ENCODE measurements around the gene GGPS1.
"Not testable (repeated sequence)": the region's sequence is repeated elsewhere in the genome, so short reads cannot be mapped to it uniquely, and the experiment has no call there.

GGPS1 gene

GRCh38 chr1:235304549-235305451, 23.6 kb upstream of the GGPS1 start:
- no peak for DNase-seq (ENCODE audit: low spot score)

- no peak for DNase-seq (ENCODE audit: low spot score)
Measured at GRCh38 chr1:235307158-235308124, 20.9 kb upstream of the GGPS1 start.

GRCh38 chr1:235309206-235309605, 19.2 kb upstream of the GGPS1 start:
- not testable (repeated sequence) for DNase-seq (ENCODE audit: low spot score)

GRCh38 chr1:235313262-235313661, 15.1 kb upstream of the GGPS1 start:
- DNase-seq (ENCODE audit: low spot score): no peak

GRCh38 chr1:235313931-235314678, 14.3 kb upstream of the GGPS1 start:
- no peak for DNase-seq (ENCODE audit: low spot score)

- DNase-seq (ENCODE audit: low spot score): no peak
Measured at GRCh38 chr1:235315173-235315572, 13.2 kb upstream of the GGPS1 start.

- DNase-seq (ENCODE audit: low spot score): no peak
Measured at GRCh38 chr1:235315735-235316134, 12.6 kb upstream of the GGPS1 start.

- no peak for DNase-seq (ENCODE audit: low spot score)
Measured at GRCh38 chr1:235317168-235317567, 11.2 kb upstream of the GGPS1 start.

GRCh38 chr1:235319255-235319654, 9.1 kb upstream of the GGPS1 start:
- no peak for DNase-seq (ENCODE audit: low spot score)

- DNase-seq (ENCODE audit: low spot score): no peak
Measured at GRCh38 chr1:235320521-235321179, 7.7 kb upstream of the GGPS1 start.

GRCh38 chr1:235324296-235324695, 4.1 kb upstream of the GGPS1 start:
- no peak for DNase-seq (ENCODE audit: low spot score)

- no peak for DNase-seq (ENCODE audit: low spot score)
Measured at GRCh38 chr1:235325139-235325538, 3.2 kb upstream of the GGPS1 start.

GRCh38 chr1:235325854-235326253, 2.5 kb upstream of the GGPS1 start:
- DNase-seq (ENCODE audit: low spot score): no peak

- peak; percentile 22 for DNase-seq (ENCODE audit: low spot score)
Measured at GRCh38 chr1:235326719-235327558, 1.4 kb upstream of the GGPS1 start.

- DNase-seq (ENCODE audit: low spot score): peak; percentile 98
Measured at GRCh38 chr1:235327559-235328270, 655 bp upstream of the GGPS1 start, which contains the start of gene ARID4B. Gene ARID4B, minus strand, starts transcription at chr1:235328179. Its CDS starts 1,260 bp downstream, at chr1:235326919.

- no peak for DNase-seq (ENCODE audit: low spot score)
Measured at GRCh38 chr1:235329139-235329902, 951 bp downstream of the GGPS1 start.

- no peak for DNase-seq (ENCODE audit: low spot score)
Measured at GRCh38 chr1:235330918-235331285, 2.5 kb downstream of the GGPS1 start.

GRCh38 chr1:235331401-235331800, 3.0 kb downstream of the GGPS1 start:
- DNase-seq (ENCODE audit: low spot score): no peak

GRCh38 chr1:235336903-235337302, 8.5 kb downstream of the GGPS1 start:
- DNase-seq (ENCODE audit: low spot score): no peak

All from HuH-7 (cell line).